Cerebellar cortex (tissue), 1 donor: ENCODE measurements around the gene AKAP13.
"Not testable (repeated sequence)": the region's sequence is repeated elsewhere in the genome, so short reads cannot be mapped to it uniquely, and the experiment has no call there.

Source experiments
- DNase-seq: peaks from one replicate; pipeline ENCODE4 v3.0.0-alpha.2; 2015; ENCODE audit warnings: low spot score

AKAP13 gene

GRCh38 chr15:85625166-85625830 lies 244.9 kb downstream of the AKAP13 start:
- DNase-seq: no peak

- no peak for DNase-seq
Observed at GRCh38 chr15:85625856-85626255, 245.5 kb downstream of the AKAP13 start.

DNA sequence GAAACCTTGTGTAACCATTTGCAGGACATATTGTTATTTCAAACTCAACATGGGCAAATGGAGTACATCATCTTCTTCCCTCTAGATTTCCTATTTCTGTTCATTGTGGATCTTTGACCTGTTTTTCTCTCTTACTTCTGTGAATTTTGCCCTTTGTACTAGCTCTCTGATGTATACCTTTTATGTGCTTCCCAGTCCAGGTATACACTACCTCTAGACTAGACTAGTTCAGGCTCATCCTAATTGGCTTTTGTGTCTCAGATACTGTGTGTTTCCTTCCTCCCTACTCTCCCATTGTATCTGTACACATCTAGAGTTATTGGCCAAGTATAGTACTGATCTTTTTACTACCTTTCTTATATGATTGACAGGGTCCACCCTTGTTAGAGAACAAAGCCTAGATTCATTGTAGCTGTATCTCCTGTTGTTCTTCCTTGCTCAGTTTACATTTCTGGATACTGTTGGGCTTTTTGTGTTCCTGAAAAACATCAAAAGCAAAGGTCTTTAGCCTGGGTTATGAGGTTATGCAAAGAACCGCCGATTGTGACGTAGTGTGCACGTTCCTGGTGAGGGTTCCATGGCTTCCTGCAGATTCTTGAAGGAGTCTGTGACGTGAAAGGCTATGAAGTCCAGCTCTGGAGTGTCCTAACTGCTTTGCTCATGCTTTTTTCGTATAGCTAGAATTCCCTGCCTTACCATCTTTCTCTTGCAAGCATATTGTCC lies 247.0 kb downstream of the AKAP13 start:
- no peak for DNase-seq

- no peak for DNase-seq
Observed at GRCh38 chr15:85630311-85630710, 249.9 kb downstream of the AKAP13 start.

DNA sequence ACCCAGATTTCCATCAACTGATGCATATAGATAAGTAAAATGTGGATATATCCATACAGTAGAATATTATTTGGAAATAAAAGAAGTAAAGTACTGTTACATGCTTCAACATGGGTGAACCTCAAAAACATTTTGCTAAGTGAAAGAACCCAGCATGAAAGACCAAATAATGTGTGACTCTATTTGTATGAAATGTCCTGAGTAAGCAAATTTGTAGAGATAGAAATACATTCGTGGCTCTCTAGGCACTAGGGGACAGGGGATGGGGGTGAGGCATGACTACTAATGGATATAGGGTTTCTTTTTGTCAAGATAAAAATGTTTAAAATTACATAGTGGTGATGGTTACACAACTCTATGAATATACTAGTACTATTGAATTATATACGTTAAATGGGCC lies 250.6 kb downstream of the AKAP13 start:
- no peak for DNase-seq

DNA sequence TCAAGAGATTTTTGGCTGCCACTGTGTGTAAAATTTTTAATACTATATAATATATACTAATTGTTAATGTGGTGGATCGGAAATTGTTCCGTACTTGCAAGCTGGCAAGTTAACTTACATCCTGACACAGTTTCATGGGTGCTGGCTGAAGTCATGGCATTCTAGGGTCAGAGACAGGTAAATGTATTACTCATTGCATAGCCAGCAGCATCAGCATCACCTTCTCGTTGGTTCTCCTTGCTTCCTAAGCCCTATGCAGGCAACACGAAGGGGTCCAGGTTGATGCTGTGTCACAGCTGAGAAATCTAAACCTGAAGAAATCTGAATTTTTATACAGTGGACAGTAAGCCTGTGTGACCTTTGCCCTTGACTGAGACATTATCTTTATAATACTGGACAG lies 251.6 kb downstream of the AKAP13 start:
- DNase-seq: no peak

GRCh38 chr15:85633859-85634258 lies 253.5 kb downstream of the AKAP13 start:
- no peak for DNase-seq

DNA sequence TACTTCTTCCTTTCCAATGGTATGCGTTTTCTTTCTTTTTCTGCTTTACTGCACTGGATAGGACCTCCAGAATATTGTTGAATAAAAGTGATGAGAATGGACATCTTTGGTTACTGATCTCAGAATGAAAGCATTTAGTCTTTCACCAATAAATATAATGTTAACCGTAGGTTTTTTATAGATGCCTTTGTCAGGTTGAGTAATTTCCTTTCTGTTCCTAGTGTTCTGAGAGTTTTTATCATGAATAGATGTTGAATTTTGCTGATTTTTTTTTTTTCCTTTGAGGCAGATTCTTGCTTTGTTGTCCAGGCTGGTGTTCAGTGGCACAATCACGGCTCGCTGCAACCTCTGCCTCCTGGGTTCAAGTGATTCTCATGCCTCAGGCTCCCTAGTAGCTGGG lies 255.9 kb downstream of the AKAP13 start:
- DNase-seq: no peak

DNA sequence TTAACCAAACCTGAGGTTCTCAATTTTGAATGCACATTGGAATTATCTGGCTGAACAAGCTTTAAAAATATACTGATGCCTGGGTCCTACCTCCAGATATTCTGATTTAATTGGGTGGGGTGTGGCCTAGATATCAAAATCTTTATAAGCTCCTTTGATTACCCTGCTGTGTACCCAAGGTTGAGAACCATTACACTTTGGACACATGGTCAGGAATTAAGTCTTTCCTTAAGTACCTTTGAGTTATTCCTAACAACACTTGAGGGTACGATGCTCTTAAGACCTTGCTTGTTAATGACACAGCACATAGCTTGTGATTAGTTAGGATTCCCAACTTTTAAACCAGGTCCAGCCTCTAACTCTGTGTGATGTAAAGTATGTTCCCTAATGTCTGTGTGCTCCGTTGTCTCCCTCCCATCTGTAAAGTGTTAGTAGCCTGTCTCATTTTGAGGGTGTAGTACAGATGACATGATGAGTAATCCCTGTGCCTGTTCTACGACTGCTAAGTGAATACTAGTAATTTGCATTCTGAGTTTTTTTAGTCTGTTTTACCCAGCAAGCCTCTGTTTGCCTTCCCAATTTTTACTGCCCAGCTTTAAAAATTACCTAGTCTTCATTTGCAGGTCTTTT lies 259.5 kb downstream of the AKAP13 start:
- DNase-seq: no peak

DNA sequence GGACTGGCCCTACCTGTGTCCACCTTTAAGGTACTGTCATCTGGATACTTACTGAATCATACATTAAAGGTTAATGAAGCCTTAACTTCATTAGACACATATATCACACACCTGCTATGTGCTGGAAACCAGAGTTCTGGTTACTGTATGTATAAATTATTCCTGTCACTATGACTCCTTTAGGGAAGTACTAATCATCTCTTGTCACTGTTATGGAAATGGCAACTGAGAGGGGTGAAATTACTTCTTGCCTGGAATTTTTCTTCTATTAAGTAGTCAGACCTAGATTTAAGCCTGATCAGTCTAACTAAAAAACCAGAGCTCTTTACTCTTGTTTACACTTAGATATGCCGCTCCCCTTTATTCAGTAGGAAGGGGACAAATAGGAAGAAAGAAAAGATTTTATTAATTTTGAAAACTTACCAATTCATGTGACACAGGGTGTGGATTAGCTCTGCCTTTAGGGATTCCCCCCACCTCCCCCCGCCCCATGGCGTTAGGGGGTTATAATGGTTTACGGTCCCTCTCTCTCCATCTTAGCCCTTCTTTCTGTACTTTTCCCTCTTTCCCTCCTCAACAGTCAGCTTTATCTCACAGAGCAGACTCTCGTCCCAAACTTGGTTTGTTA lies 261.8 kb downstream of the AKAP13 start:
- DNase-seq: no peak

DNA sequence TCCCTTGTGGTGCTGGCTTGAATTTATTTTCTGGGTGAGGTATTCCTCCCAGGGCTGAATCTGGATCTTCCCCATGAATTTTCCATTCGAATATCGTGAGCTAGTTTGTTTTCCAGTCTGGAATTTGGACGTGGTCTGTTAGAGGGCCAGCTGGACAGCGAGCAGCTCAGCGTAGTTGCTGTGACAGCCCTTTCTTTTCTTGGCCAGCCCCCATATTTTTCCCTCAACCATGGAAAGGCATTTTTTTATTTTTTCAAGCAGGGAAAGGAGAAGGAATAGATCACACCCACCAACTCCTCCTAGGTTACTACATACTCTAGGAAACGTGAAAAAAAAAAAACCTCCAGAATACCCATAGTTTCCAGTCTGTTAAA lies 262.3 kb downstream of the AKAP13 start:
- DNase-seq: no peak

GRCh38 chr15:85646538-85647091 lies 266.2 kb downstream of the AKAP13 start:
- no peak for DNase-seq

- DNase-seq: no peak
Observed at GRCh38 chr15:85649372-85649771, 269.0 kb downstream of the AKAP13 start.

DNA sequence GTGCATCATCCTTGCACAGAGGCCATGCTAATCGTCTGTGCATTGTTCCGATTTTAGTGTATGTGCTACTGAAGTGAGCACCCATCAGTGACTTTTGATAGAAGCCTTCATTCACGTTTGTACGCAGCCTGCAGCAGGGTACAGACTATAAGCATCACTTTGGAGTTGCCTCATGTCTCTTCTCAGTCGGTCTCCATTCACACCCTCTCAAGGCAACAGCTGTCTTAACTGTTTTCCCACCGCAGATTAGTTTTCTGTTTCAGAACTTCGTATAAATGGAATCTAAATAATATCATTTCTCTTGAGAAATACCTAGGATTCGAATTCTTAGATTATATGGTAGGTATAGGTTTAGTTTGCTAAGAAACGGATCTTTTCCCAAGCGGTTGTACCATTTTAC lies 271.1 kb downstream of the AKAP13 start:
- no peak for DNase-seq

DNA sequence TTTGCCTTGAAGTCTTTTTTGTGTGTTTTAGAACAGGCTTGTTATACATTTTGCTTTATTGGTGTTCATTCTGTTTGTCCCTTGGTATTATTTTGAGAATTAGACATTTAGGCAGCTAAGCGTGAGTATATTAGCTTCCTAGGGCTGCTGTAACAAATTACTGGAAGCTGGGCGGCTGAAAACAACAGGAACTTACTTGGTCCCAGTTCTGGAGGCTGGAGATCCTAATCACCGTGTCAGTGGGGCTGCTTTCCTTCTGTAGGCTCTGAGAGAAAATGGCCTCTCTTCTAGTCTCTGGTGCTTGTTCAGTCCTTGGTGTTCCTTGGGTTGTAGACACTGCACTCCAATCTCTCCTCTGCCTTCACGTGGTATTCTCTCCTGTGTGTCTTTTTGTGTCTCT lies 272.1 kb downstream of the AKAP13 start:
- DNase-seq: no peak

DNA sequence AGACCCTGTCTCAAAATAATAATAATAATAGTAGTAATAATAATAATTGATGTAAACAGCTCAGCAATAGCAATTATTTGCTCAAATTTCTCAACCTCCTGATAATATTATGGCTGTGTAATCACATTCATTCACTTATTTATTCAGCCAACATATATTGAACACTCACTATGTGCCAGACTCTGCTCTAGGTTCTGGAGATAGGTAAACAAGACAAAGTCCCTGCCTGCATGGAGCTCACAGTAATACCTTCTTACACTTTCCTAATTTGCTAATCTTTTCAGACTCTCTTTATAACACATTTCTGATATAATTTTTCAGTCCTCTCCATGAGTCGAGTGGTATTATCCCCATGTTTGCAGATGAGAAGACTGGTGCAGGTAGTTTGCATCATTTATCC lies 276.7 kb downstream of the AKAP13 start:
- DNase-seq: no peak

DNA sequence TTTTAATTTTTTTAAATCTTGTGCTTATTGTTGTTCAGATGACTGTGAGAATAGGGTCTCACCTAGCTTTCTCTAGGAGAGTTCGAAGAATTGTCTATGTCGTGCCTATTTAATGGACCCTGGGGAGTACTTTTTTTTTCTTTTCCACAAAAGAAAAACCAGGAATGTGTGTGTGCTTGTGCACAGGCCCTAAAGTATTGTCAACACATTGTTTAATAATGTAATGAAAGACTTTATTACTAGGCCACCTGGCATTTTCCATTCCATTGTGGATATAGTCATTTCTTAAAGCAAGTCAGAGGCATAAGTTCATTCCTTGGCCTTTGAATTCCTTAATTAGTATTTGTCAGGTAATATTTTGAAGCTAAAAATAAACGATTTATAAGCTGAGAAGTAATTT lies 278.4 kb downstream of the AKAP13 start:
- DNase-seq: no peak

DNA sequence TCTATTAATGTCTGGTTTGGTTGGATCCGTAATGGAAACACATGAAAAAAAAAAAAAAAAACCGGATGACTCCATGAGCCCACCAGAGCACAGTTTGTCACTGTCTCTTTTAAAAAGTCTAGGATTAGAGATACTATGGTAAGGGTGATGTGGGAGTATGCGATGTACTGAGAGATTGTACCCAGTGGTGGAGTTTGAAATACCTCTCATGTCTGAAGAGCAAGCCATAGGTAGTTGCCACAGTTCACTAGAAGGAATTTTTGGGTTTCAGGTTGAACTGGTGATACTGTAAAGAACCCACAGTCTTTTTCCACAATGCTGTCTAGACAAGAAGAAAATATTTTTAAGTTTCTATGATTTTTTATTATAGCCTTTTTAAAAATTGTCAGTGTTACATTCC lies 281.5 kb downstream of the AKAP13 start:
- DNase-seq: no peak

GRCh38 chr15:85665677-85666076 lies 285.3 kb downstream of the AKAP13 start:
- not testable (repeated sequence) for DNase-seq

- DNase-seq: no peak
Observed at GRCh38 chr15:85667491-85668424, 287.4 kb downstream of the AKAP13 start.

DNA sequence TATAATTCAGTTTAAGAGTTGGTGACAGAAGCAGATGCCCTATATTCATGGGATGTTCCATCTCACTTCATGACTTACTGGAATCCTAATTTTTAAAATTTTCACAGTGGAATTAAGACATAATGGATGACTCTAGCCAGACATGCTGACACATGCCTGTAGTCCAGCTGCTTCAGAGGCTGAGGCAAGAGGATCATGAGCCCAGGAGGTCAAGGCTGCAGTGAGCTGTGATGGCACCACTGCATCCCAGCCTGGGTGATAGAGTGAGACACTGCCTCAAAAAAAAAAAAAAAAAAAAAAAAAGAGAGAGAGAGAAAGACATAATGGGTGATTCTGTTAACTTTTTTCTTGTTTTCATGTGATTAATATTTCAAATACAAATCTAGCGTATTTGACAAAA lies 290.8 kb downstream of the AKAP13 start:
- no peak for DNase-seq
